SK-N-SH (cell line): ENCODE data around the gene CARD6. TPM values are rescaled to one million over a fixed set of nuclear protein-coding genes. Genes with fewer than 3 reads are reported as not detected.

Experiments used
- CTCF ChIA-PET: fragments of 300-600, 350-600 bp; formaldehyde crosslinking; extraction: SDS; loops from one replicate; lab custom pipeline; 2021; lab: Yijun Ruan, JAX
- POLR2A ChIA-PET: fragments of 350-600 bp; sonication (Branson Sonifier 250); formaldehyde crosslinking; extraction: SDS; loops from one replicate; lab custom pipeline; 2020; ENCODE audit warnings: antibody characterized with exemption, inconsistent platforms; lab: Yijun Ruan, JAX
- DNase-seq: peaks from one replicate; pipeline ENCODE4 v3.0.0; 2012
- H2AFZ ChIP-seq: fragments of 200-600 bp; sonication (generic); 2 replicates; pipeline ENCODE4 v1.8.1; 2016; ENCODE audit warnings: antibody characterized with exemption, mild to moderate bottlenecking, low read depth
- H3F3A ChIP-seq: fragments of 200-600 bp; sonication (generic); replicated peaks from 2 replicates; pipeline ENCODE3; 2016; ENCODE audit warnings: antibody characterized with exemption, mild to moderate bottlenecking; ENCODE audit not compliant: insufficient read depth
- H3K27ac ChIP-seq, 2 experiments: fragments of 200-500 bp in 1 of 2; fragments of 200-600 bp in 1 of 2; sonication (Bioruptor generic) in 1 of 2; sonication (generic), shearing (Covaris generic) in 1 of 2; 2 replicates each; pipeline versions ENCODE4 v1.5.1 to v1.6.1; 2014 to 2016; ENCODE audit warnings: low read depth in 2 of 2, inconsistent platforms in 1 of 2, low read length in 1 of 2, mild to moderate bottlenecking in 1 of 2, mixed read lengths in 1 of 2
- H3K27me3 ChIP-seq: fragments of 200-600 bp; sonication (generic), shearing (Covaris generic); 2 replicates; pipeline ENCODE4 v1.6.1; 2016; ENCODE audit warnings: mixed run types; ENCODE audit not compliant: insufficient read depth
- H3K36me3 ChIP-seq, 2 experiments: fragments of 200-500 bp in 1 of 2; fragments of 200-600 bp in 1 of 2; sonication (Bioruptor generic) in 1 of 2; sonication (generic) in 1 of 2; replicated peaks in 1 of 2; 2 replicates each; pipeline versions ENCODE3 to v1.5.1; 2014 to 2016; ENCODE audit warnings: low read length in 1 of 2, mild to moderate bottlenecking in 1 of 2; ENCODE audit not compliant: insufficient read depth in 2 of 2, control insufficient read depth in 1 of 2
- H3K4me1 ChIP-seq, 2 experiments: fragments of 200-500 bp in 1 of 2; fragments of 200-600 bp in 1 of 2; sonication (Bioruptor generic) in 1 of 2; sonication (generic), shearing (Covaris generic) in 1 of 2; 2 replicates each; pipeline versions ENCODE4 v1.5.1 to v1.6.1; 2014 to 2016; ENCODE audit warnings: low read depth in 1 of 2, low read length in 1 of 2, mixed run types in 1 of 2; ENCODE audit not compliant: insufficient read depth in 2 of 2, control insufficient read depth in 1 of 2
- H3K4me2 ChIP-seq: fragments of 200-600 bp; sonication (generic), shearing (Covaris generic); 2 replicates; pipeline ENCODE4 v1.6.1; 2017; ENCODE audit warnings: mixed run types
- H3K4me3 ChIP-seq, 2 experiments: fragments of 200-500 bp in 1 of 2; fragments of 200-600 bp in 1 of 2; sonication (Bioruptor generic) in 1 of 2; sonication (generic), shearing (Covaris generic) in 1 of 2; 2 replicates each; pipeline versions ENCODE4 v1.5.1 to v1.8.1; 2014 to 2016; ENCODE audit warnings: low read depth in 2 of 2, inconsistent platforms in 1 of 2, low read length in 1 of 2, mild to moderate bottlenecking in 1 of 2, mixed read lengths in 1 of 2, moderate library complexity in 1 of 2
- H3K79me2 ChIP-seq: fragments of 200-600 bp; sonication (generic); 2 replicates; pipeline ENCODE4 v1.8.1; 2017; ENCODE audit warnings: mild to moderate bottlenecking; ENCODE audit not compliant: insufficient read depth
- H3K9ac ChIP-seq: fragments of 200-600 bp; sonication (generic); 2 replicates; pipeline ENCODE4 v1.6.1; 2017; ENCODE audit warnings: mixed run types
- H3K9me2 ChIP-seq: fragments of 200-600 bp; sonication (generic); 2 replicates; pipeline ENCODE4 v1.6.1; 2017; ENCODE audit warnings: mixed run types
- H3K9me3 ChIP-seq: fragments of 200-600 bp; sonication (generic); 2 replicates; pipeline ENCODE4 v1.6.1; 2017; ENCODE audit warnings: mixed run types, mild to moderate bottlenecking, moderate library complexity
- H4K20me1 ChIP-seq: fragments of 200-600 bp; sonication (generic); 2 replicates; pipeline ENCODE4 v1.6.1; 2017; ENCODE audit warnings: mild to moderate bottlenecking, mixed run types; ENCODE audit not compliant: insufficient read depth
- ELF1 ChIP-seq: IDR thresholded peaks from 2 replicates; pipeline ENCODE4 v1.4.0; 2012
- EZH2phosphoT487 ChIP-seq: fragments of 200-600 bp; sonication (generic); IDR thresholded peaks from 2 replicates; pipeline ENCODE4 v1.6.1; 2017; ENCODE audit warnings: low read depth, mixed run types, mild to moderate bottlenecking, antibody characterized with exemption, moderate library complexity, borderline replicate concordance
- FOXJ3 ChIP-seq: sonication (generic); formaldehyde crosslinking; IDR thresholded peaks from 2 replicates; pipeline ENCODE4 v1.5.1; 2020; ENCODE audit warnings: mild to moderate bottlenecking, missing genetic modification reagents
- FOXM1 ChIP-seq: IDR thresholded peaks from 2 replicates; pipeline ENCODE4 v1.4.0; 2012; ENCODE audit warnings: low read depth, mild to moderate bottlenecking
- GABPA ChIP-seq: IDR thresholded peaks from 2 replicates; pipeline ENCODE4 v1.4.0; 2012; ENCODE audit warnings: low read depth, mild to moderate bottlenecking
- GATA2 ChIP-seq: sonication (generic); formaldehyde crosslinking; IDR thresholded peaks from 2 replicates; pipeline ENCODE4 v1.5.0; 2020; ENCODE audit warnings: mild to moderate bottlenecking, missing genetic modification reagents
- JUND ChIP-seq: IDR thresholded peaks from 2 replicates; pipeline ENCODE4 v1.4.0; 2012
- NFIC ChIP-seq: IDR thresholded peaks from 2 replicates; pipeline ENCODE4 v1.4.0; 2012; ENCODE audit warnings: borderline replicate concordance
- NRF1 ChIP-seq: IDR thresholded peaks from 2 replicates; pipeline ENCODE4 v1.6.1; 2012; ENCODE audit warnings: low read depth, mild to moderate bottlenecking, low read length
- POLR2AphosphoS5 ChIP-seq: IDR thresholded peaks from 2 replicates; pipeline ENCODE4 v1.6.1; 2012; ENCODE audit warnings: low read depth, low read length
- RAD21 ChIP-seq: IDR thresholded peaks from 2 replicates; pipeline ENCODE4 v1.6.1; 2012; ENCODE audit warnings: mild to moderate bottlenecking, low read length
- RCOR1 ChIP-seq: fragments of 150-350 bp; IDR thresholded peaks from 2 replicates; pipeline ENCODE4 v1.6.1; 2017; ENCODE audit warnings: antibody characterized with exemption, low read length
- RXRA ChIP-seq: IDR thresholded peaks from 2 replicates; pipeline ENCODE4 v1.4.0; 2012; ENCODE audit warnings: low read depth, mild to moderate bottlenecking, borderline replicate concordance
- SIN3A ChIP-seq: IDR thresholded peaks from 2 replicates; pipeline ENCODE4 v1.6.1; 2012; ENCODE audit warnings: low read depth, mild to moderate bottlenecking, low read length, moderate library complexity, borderline replicate concordance
- SMC3 ChIP-seq: IDR thresholded peaks from 2 replicates; pipeline ENCODE4 v1.6.1; 2012; ENCODE audit warnings: low read depth, low read length, improper control_type of control experiment
- YY1 ChIP-seq: IDR thresholded peaks from 2 replicates; pipeline ENCODE4 v1.4.0; 2012; ENCODE audit warnings: low read depth, mild to moderate bottlenecking
- WGBS: methylation state at CpG from one replicate; pipeline ENCODE4 v1.1.6; 2017; ENCODE audit warnings: low lambda C conversion rate; 5-methylcytosine and 5-hydroxymethylcytosine counted together
- polyA plus RNA-seq, 3 experiments: library from polyadenylated mRNA; depleted of rRNA; stranded (reverse); fragments of >200 nt; gene quantifications; 2 replicates each; pipeline ENCODE4 v1.2.3, GENCODE V29; 2012
- TF ChIP-seq, protein P1 (sequence below): IDR thresholded peaks from 2 replicates; pipeline ENCODE4; 2012
- TF ChIP-seq, protein P2 (sequence below): fragments of 150-350 bp; IDR thresholded peaks from 2 replicates; pipeline ENCODE4 v1.6.1; 2017; ENCODE audit warnings: antibody characterized with exemption, low read length, low read depth, borderline replicate concordance
- TF ChIP-seq, protein P3 (sequence below): IDR thresholded peaks from 2 replicates; pipeline ENCODE4 v1.6.1; 2012; ENCODE audit warnings: mild to moderate bottlenecking, low read depth, low read length, moderate library complexity

The CARD6 gene
- polyA plus RNA-seq, 1 of the 3 experiments (the other 2 are of a cell fraction) = 0.03 TPM

DNA sequence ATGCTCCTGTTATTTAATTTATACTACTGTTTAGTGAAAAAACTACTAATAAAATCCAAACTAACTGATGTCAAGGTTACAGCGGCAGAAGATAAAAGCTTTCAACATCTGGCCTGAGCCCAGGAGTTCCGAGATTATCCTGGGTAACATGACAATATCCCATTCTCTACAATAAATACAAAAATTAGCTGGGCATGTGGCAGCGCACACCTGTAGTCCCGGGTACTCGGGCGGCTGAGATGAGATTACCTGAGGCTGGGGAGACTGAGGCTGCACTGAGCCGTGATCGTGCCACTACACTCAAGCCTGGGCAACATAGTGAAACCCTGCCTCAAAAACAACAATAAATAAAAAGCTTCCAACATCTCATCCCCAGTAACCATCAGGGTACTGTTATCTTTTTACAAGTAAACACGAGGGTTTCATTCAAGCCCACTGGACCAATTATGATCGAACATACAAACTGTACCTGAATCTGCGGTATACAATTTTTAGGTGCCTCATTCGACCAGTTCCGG is 7.4 kb upstream of the CARD6 start:
- Histone ChIP-seq H2AFZ (no peak overlapping the region), H3K27ac (peak overlapping the region; percentile 96 to 97; a peak in 3 of 4 replicates), H4K20me1 (peaks cover 53% of the 10 kb centered on the region), H3F3A (peaks cover 50% of the 10 kb centered on the region), H3K36me3 (peaks cover 51 to 54% of the 10 kb centered on the region in 2 experiments), H3K9me3 (no peaks in the 10 kb centered on the region), H3K4me2 (peak overlapping the region; percentile 88), H3K9me2 (no peaks in the 10 kb centered on the region), H3K79me2 (peaks cover 56% of the 10 kb centered on the region), H3K4me1 (peaks cover 13 to 24% of the 10 kb centered on the region in 2 experiments; a peak in 3 of 4 replicates), H3K9ac (peak overlapping the region; percentile 99), H3K4me3 (peak overlapping the region; percentile 81 to 87), H3K27me3 (no peaks in the 10 kb centered on the region)
- POLR2A ChIA-PET = interaction anchor here (1.7 to 3.4 kb wide), 2 partner anchors 31 to 35 kb away, joined by 3 to 23 read pairs; partner anchors contain the start of gene PRKAA1
- DNase-seq = no peak
- CTCF ChIA-PET = no interaction called here
- 2% methylated on average over 13 of the region's 13 CpGs for WGBS
- TF ChIP-seq NRF1 (no peak), FOXJ3 (CRISPR knock-in tag) (no peak), RAD21 (no peak), SIN3A (no peak), GATA2 (CRISPR knock-in tag) (no peak), FOXM1 (no peak), RCOR1 (no peak), ELF1 (no peak), POLR2AphosphoS5 (no peak; the same call in 1 of the 2 replicates), SMC3 (no peak), EZH2phosphoT487 (no peak), GABPA (no peak), RXRA (no peak), JUND (no peak), NFIC (no peak), YY1 (no peak)
- TF ChIP-seq, protein P1, sequence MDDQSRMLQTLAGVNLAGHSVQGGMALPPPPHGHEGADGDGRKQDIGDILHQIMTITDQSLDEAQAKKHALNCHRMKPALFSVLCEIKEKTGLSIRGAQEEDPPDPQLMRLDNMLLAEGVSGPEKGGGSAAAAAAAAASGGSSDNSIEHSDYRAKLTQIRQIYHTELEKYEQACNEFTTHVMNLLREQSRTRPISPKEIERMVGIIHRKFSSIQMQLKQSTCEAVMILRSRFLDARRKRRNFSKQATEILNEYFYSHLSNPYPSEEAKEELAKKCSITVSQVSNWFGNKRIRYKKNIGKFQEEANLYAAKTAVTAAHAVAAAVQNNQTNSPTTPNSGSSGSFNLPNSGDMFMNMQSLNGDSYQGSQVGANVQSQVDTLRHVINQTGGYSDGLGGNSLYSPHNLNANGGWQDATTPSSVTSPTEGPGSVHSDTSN = no peak
- TF ChIP-seq, protein P2, sequence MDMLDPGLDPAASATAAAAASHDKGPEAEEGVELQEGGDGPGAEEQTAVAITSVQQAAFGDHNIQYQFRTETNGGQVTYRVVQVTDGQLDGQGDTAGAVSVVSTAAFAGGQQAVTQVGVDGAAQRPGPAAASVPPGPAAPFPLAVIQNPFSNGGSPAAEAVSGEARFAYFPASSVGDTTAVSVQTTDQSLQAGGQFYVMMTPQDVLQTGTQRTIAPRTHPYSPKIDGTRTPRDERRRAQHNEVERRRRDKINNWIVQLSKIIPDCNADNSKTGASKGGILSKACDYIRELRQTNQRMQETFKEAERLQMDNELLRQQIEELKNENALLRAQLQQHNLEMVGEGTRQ = no peak
- TF ChIP-seq, protein P3, sequence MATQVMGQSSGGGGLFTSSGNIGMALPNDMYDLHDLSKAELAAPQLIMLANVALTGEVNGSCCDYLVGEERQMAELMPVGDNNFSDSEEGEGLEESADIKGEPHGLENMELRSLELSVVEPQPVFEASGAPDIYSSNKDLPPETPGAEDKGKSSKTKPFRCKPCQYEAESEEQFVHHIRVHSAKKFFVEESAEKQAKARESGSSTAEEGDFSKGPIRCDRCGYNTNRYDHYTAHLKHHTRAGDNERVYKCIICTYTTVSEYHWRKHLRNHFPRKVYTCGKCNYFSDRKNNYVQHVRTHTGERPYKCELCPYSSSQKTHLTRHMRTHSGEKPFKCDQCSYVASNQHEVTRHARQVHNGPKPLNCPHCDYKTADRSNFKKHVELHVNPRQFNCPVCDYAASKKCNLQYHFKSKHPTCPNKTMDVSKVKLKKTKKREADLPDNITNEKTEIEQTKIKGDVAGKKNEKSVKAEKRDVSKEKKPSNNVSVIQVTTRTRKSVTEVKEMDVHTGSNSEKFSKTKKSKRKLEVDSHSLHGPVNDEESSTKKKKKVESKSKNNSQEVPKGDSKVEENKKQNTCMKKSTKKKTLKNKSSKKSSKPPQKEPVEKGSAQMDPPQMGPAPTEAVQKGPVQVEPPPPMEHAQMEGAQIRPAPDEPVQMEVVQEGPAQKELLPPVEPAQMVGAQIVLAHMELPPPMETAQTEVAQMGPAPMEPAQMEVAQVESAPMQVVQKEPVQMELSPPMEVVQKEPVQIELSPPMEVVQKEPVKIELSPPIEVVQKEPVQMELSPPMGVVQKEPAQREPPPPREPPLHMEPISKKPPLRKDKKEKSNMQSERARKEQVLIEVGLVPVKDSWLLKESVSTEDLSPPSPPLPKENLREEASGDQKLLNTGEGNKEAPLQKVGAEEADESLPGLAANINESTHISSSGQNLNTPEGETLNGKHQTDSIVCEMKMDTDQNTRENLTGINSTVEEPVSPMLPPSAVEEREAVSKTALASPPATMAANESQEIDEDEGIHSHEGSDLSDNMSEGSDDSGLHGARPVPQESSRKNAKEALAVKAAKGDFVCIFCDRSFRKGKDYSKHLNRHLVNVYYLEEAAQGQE = no peak
